ENCODE data around the gene PCAT6. TPM values are rescaled to one million over a fixed set of nuclear protein-coding genes. Genes with fewer than 3 reads are reported as not detected.
A peak's percentile ranks its signal among the peaks of the same experiment; 100 is the strongest.

Gene PCAT6
- total and polyA plus RNA-seq, 2 experiments from 2014 or later: 7.2 to 28.1 TPM

GRCh38 chr1:202812176-202813026, 1.6 kb downstream of the PCAT6 start (continued):
- TF ChIP-seq ZNF462 (CRISPR knock-in tag; IDR thresholded peaks at IDR 0.05): 0 out of 2 replicates have a peak, but pooled peaks have one; percentile 42

GRCh38 chr1:202815120-202815519, 4.4 kb downstream of the PCAT6 start:
- H3K4me3 Mint-ChIP-seq: no peak overlapping the region; the same call in 2 of the 3 replicates

More at GRCh38 chr1:202815120-202815519, 4.4 kb downstream of the PCAT6 start:
- Histone ChIP-seq H3K27me3 (ENCODE audit: insufficient read depth) (peaks cover 7% of the 10 kb centered on the region; the same call in 1 of the 2 replicates), H3K79me2 (replicated peaks; ENCODE audit: insufficient read depth) (no peaks in the 10 kb centered on the region), H3K4me1 (ENCODE audit: insufficient read depth) (peaks cover 19% of the 10 kb centered on the region), H3F3A (replicated peaks; ENCODE audit: low read depth) (0 out of 2 replicates have a peak, but pooled peaks cover 4% of the 10 kb centered on the region), H3K36me3 (ENCODE audit: insufficient read depth) (no peaks in the 10 kb centered on the region), H2AFZ (no peak overlapping the region), H3K4me2 (no peak overlapping the region), H3K4me3 (no peak overlapping the region), H3K9me2 (ENCODE audit: insufficient read depth) (no peaks in the 10 kb centered on the region; the same call in 1 of the 2 replicates), H4K20me1 (replicated peaks; ENCODE audit: insufficient read depth) (no peaks in the 10 kb centered on the region), H3K27ac (ENCODE audit: low read depth) (no peak overlapping the region)
- ATAC-seq (no peak), DNase-seq (ENCODE audit: low spot score) (no peak)
- peaks cover 7% of the 10 kb centered on the region for H3K27me3 Mint-ChIP-seq (ENCODE audit: insufficient read depth, low read depth, poor library complexity)
- no peak overlapping the region for H3K27ac Mint-ChIP-seq
- H3K4me1 Mint-ChIP-seq: peaks cover 19% of the 10 kb centered on the region
- no peaks in the 10 kb centered on the region; the same call in 2 of the 3 replicates for H3K36me3 Mint-ChIP-seq (ENCODE audit: low read depth)
- TF ChIP-seq CREB1 (CRISPR knock-in tag; IDR thresholded peaks at IDR 0.05; ENCODE audit: low read depth): no peak
- no peak for TF ChIP-seq NANOG (IDR thresholded peaks at IDR 0.05; ENCODE audit: borderline replicate concordance)
- TF ChIP-seq EZH2 (IDR thresholded peaks at IDR 0.05; ENCODE audit: low read depth, unreplicated experiment): no peak
- no peak for TF ChIP-seq ETS1 (IDR thresholded peaks at IDR 0.05)
- TF ChIP-seq CTCF (conservative IDR thresholded peaks at IDR 0.05; ENCODE audit: low read depth in 2 of 2): no peak
- no peaks in the 10 kb centered on the region; the same call in 2 of the 3 replicates for H3K9me3 Mint-ChIP-seq
